Kidney capillary endothelial cell (primary cell): ENCODE measurements around the gene OTOP3.
"Not testable (repeated sequence)": the region's sequence is repeated elsewhere in the genome, so short reads cannot be mapped to it uniquely, and the experiment has no call there.

Experiments used
- DNase-seq: peaks from one replicate; pipeline ENCODE4 v3.0.0-alpha.2; 2018; ENCODE audit warnings: low spot score

Gene OTOP3

GRCh38 chr17:74935585-74936469 lies at the start of gene OTOP3:
Gene OTOP3 (plus strand): TSS chr17:74935898. CDS start chr17:74935922, 24 bp downstream.
- DNase-seq, result no peak

GRCh38 chr17:74888469-74888868 lies 47.2 kb upstream of the OTOP3 start:
- DNase-seq, result no peak

- no peak for DNase-seq
Measured at GRCh38 chr17:74890554-74890953, 45.1 kb upstream of the OTOP3 start.

- no peak for DNase-seq
Measured at GRCh38 chr17:74892013-74892841, 43.5 kb upstream of the OTOP3 start.

GRCh38 chr17:74892974-74893911 lies 42.5 kb upstream of the OTOP3 start, which contains the start of gene FADS6:
Gene FADS6 (minus strand): TSS chr17:74893633. CDS start chr17:74893595, 38 bp downstream.
- DNase-seq, result no peak

- DNase-seq, result no peak
Measured at GRCh38 chr17:74893936-74894671, 41.6 kb upstream of the OTOP3 start.

- no peak for DNase-seq
Measured at GRCh38 chr17:74898376-74898946, 37.2 kb upstream of the OTOP3 start.

- DNase-seq, result no peak
Measured at GRCh38 chr17:74900208-74900607, 35.5 kb upstream of the OTOP3 start.

- DNase-seq, result no peak
Measured at GRCh38 chr17:74901353-74902135, 34.2 kb upstream of the OTOP3 start.

- DNase-seq, result no peak
Measured at GRCh38 chr17:74903034-74903433, 32.7 kb upstream of the OTOP3 start.

GRCh38 chr17:74903671-74904070 lies 32.0 kb upstream of the OTOP3 start:
- no peak for DNase-seq

GRCh38 chr17:74904687-74905409 lies 30.9 kb upstream of the OTOP3 start:
- no peak for DNase-seq

GRCh38 chr17:74906214-74906793 lies 29.4 kb upstream of the OTOP3 start:
- DNase-seq, result not testable (repeated sequence)

GRCh38 chr17:74907012-74907411 lies 28.7 kb upstream of the OTOP3 start:
- no peak for DNase-seq

- DNase-seq, result not testable (repeated sequence)
Measured at GRCh38 chr17:74909097-74909496, 26.6 kb upstream of the OTOP3 start.

GRCh38 chr17:74911423-74911822 lies 24.3 kb upstream of the OTOP3 start:
- DNase-seq, result not testable (repeated sequence)

- DNase-seq, result no peak
Measured at GRCh38 chr17:74916136-74916850, 19.4 kb upstream of the OTOP3 start.

- no peak for DNase-seq
Measured at GRCh38 chr17:74916851-74917199, 18.9 kb upstream of the OTOP3 start.
